DLD1 (cell line): ENCODE results near the gene CELA3A.
"Not testable (repeated sequence)": the region's sequence is repeated elsewhere in the genome, so short reads cannot be mapped to it uniquely, and the experiment has no call there.

Source experiments
- in situ Hi-C: cut with HindIII; loops from 2 replicates; pipeline ENCODE4 v1.10.0; 2017; ENCODE audit warnings: low sequenced_read_pairs

CELA3A gene, protein sequence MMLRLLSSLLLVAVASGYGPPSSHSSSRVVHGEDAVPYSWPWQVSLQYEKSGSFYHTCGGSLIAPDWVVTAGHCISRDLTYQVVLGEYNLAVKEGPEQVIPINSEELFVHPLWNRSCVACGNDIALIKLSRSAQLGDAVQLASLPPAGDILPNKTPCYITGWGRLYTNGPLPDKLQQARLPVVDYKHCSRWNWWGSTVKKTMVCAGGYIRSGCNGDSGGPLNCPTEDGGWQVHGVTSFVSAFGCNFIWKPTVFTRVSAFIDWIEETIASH

DNA sequence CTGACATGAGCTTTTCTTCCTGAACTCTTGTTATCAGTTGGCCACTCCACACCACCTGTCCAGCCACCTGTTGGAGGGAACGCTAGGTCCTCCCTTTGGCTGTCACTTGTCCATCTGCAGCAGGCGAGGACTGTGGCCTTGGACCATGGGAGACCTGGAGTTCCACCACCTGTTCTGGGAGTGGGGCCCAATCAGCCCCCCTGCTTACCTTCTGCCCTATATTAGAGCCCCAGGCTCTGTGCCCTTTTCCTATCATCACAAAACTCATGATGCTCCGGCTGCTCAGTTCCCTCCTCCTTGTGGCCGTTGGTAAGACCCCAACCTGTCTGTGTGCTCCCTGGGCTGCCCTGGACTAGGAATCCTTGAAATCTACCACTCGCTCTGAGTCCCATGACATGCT lies at the start of gene CELA3A:
Gene CELA3A, plus strand, starts transcription at position 249 of the 400 bp plus-strand sequence. Its CDS starts 18 bp downstream, at position 267.
- in situ Hi-C loops: no loop called here

DNA sequence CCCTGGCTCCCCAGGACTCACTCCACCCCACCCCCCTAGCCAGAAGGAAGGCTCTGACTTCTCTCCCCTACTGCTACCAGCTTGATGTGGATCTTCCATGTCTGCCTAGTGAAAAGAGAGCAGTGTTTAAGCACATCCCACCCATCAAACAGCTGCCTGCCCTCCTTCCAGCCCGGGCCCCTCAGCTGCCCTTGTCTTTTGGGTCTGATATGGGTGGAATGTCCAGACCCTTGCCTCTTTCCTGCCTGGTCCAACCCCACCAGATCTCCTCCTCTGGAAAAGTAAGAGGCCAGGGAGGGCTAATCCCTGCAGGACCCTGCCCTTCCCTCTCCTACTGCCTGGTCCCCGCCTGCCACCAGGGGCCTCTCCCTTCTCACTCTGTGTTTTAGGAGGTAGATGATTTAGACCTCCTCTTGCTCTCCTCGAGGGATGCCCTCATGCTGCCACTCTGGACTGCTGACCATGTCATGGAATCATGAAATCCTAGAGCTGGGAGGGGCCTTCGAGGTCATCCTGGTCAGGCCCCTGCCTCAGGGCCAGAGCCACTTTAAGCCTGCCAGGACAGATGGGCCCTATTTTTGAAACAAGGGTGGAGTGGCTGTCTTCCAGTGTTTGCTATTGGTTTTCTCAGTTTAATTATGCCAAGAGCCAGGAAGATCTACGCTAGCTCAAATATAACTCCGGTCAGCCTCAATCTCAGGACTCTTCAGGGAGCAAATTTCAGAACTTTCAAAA lies 48.5 kb upstream of the CELA3A start:
- in situ Hi-C loops: no loop called here

DNA sequence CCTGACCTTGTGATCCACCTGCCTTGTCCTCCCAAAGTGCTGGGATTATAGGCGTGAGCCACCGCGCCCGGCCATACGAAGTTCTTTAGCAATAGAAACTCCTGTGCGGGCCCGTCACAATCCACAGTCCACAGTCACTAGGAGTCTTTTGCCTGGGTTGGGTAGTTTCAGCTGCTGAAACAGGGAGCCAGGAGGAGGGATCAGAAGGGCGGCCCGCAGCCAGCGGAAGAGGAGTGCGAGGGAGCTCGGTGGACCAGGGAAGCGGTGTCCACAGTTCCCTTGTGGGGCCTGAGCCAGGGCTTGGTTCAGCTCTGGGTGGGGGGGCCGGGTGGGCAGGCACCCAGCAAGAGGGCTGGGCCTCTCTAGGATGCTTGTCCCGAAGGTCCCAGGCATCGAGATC lies 46.4 kb upstream of the CELA3A start:
- in situ Hi-C loops: no loop called here

DNA sequence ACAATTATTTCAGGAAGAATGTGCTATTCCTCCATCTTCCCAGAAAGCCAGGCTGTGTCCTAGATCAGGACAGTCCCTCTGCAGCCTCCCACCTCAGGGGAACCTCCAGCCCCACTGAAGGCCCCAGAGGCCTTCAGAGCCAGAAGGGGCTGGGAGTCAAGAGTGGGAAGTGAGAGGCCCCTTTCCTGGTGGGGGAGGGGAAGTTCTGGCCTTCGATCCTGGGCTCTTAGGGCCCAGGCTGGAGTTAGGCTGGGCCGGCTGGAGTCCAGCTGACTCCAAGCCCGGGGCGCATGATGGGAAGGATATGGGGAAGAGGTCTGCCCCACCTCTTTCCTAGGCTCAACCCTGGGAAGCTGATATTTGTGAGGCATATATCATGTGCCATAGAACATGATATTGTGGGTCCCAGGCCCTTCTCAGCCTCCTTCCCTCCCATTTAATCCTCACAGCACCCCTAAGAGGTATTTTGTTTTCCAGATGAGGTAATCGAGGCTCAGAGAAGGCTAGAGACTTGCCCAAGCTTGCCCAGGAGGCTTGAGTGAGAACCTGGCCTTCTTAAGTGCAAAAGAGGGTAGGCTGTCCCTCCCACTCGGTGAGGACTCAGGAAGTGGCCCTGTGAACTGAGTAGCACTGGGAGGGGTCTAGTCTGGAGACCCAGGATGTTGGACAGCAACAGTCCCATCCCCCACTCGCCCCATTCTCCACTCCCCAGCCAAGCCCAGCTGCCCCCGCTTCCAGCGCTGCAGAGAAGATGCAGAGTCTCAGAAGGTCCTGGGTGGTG lies 45.8 kb upstream of the CELA3A start:
- in situ Hi-C loops: no loop called here

DNA sequence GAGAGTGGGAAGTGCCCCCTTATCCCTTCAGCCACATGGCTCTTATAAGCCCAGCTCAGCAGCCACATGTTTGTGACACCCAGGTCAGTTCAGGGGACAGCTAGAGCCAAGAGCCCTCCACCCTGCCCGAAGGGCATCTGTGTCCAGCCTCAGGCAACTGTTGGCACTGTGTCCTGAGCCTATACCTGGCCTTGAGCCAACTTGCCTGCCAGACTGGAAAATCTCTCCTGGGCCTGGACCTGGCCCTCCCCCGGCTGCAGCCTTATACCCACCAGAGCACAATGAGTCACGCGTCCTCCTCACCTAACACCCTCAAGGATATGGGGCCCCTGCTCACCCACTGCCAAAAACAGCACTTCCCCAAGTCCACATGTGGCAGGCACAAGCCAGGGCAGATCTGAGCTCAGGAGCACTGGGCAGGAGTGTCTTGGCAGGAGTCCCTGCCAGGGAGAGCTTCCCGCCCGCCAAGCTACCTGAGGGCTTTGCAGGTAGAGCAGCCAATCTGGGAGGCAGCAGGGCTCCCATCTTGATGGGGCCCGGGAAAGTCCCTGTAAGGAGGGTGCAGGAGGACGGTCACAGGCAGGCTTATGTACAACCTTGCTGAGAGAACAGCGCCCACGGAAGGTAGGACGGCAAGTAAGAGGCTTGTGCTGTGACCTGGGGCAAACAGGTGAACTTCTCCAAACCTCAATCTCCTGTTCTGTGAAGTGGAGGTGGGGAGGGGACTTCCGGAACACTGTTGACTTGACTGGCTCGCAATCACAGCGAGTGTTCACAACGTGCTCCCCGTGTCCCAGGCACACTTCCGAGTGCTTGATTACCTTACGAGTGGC lies 44.5 kb upstream of the CELA3A start:
- in situ Hi-C loops: no loop called here

DNA sequence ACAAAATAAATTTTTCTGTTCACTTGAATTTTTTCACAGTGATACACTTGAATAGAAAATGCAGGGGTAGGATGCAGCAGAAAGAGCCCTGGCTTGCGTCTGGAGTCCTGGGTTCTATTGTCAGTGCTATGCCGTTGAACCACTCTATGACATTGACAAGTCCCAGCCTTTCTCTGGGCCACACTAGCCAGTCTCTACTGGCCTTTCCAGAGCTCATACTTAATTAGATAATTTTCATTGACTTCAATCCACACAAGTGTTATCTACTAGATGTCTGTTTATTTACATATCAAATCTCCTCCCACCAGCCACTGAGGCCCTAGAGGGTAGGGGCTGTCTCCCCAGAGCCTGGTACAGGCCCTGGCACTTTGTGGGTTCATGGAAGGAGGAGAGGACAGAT lies 40.1 kb upstream of the CELA3A start:
- in situ Hi-C loops: no loop called here

DNA sequence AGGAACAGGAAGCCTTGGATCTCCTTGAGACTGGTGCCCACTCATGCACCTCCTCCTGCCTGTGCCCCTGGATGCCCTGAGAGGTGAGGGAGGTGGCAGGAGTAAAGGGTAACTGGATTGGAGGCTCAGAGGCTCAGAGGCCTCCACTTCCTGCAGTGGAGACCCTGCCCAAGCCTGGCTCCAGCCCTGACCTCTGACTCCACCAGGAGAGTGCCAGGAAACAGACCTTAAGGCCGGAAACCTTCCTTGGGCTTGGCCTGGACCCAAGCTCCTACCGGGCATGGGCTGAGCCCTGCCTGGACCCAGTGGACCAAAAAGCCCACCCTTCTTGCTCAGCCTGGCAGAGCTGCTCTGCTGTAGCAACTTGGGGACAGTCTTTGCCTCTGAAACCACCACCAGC lies 39.7 kb upstream of the CELA3A start:
- in situ Hi-C loops: no loop called here

DNA sequence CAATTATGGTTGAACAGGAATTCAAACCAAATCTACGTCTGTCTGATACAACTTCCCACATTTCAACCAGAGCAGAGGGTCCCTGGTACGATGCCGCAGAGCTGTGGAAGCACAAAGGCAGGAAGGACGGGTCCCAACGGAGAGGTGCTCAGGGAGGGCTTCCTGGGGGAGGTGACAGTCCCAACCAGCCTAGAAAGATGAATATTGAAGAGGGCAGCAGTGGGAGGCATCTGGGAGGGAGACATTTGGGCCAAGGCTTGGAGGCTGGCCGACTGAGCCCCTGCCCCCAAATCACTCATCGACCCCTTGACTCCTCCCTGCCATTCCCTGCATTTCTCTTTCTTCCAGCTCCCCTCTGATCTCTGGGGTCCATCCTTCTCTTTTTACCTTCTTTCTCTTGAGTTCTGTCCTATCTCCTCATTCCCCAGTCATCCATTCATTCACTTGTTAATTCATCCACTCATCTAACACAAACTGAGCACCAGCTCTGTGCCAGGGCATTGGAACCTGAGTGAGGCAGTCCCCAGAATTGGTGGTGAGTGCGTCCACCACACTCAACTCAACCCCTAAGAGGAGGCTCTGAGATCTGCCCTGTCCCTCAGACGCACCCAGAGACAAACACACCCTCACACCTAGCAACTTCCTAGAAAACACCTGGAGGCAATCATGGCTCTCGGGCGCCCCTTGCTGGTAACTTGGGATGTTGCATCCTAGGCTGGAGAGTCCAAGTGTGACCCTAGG lies 37.8 kb upstream of the CELA3A start:
- in situ Hi-C loops: no loop called here

DNA sequence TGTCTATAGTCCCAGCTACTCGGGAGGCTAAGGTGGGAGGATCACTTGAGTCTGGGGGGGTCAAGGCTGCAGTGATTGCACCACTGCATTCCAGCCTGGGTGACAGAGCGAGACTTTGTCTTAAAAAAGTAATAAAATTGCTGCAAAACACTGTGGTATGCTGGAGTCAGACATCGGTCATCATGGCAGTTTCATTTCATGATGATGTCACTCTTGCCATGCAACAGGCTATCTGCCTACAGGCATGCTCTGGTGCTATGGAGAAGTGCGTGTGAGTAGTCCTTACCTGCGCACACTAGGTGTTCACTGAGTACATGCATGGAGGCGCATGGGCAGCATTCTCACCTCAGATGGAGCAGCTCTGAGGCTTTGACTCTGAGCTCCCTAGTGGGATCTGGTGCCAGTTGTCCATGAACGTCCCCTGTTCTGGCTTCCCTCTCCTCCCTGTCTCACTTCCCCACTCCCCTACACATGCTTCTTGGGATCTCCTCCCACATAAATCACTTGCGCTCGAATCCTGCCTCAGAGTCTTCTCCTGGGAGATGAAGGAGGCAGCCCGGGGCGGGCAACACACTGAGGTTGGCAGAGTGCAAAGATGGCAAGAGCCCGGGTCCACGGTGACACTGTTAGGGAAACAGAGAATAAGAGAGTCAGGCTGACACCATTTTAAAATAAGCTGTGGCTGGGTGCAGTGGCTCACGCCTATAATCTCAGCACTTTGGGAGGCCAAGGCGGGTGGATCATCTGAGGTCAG lies 35.0 kb upstream of the CELA3A start:
- in situ Hi-C loops: no loop called here

DNA sequence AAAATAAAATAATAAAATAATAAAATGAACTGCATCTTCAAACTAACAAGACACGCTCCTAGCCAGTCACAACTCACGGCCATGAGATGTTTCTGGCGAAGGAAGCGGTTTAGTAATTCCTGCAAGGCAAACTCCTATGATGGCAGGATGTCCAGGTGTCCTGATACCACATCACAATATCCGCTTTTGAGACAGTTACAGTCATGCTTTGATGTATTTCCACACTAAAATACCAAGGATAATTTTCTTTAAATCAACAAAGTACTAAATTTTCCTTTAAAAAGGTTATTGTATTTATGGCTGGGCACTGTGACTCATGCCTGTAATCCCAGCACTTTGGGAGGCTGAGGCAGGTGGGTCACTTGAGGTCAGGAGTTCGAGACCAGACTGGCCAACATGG lies 34.2 kb upstream of the CELA3A start:
- in situ Hi-C loops: not testable (repeated sequence)

DNA sequence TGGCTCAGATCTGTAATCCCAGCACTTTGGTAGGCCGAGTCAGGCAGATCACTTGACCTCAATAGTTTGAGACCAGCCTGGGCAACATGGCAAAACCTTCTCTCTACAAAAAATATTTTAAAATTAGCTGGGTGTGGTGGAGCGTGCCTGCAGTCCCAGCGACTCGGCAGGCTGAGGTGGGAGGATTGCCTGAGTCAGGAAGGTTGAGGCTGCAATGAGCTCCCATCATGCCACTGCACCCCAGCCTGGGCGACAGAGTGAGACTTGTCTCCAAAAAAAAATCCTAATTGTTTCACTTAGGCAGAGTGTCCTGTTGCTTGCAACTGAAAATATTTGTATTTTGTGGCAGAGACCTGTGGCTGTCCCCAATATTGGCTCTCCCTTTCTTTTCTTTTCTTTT lies 32.4 kb upstream of the CELA3A start:
- in situ Hi-C loops: not testable (repeated sequence)

DNA sequence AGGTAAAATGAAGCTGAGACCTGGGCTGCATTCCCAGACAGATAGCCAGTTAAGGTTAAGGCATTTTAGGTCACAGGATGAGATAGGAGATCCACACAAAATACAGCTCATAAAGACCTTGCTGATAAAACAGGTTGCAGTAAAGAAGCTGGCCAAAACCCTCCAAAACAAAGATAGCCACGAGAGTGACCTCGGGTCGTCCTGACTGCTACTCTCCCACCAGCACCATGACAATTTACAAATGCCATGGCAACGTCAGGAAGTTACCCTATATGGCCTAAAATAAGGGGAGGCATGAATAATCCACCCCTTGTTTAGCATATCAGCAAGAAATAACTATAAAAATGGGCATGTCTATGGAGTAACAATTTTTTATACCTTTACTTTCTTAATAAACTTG lies 30.9 kb upstream of the CELA3A start:
- in situ Hi-C loops: not testable (repeated sequence)

DNA sequence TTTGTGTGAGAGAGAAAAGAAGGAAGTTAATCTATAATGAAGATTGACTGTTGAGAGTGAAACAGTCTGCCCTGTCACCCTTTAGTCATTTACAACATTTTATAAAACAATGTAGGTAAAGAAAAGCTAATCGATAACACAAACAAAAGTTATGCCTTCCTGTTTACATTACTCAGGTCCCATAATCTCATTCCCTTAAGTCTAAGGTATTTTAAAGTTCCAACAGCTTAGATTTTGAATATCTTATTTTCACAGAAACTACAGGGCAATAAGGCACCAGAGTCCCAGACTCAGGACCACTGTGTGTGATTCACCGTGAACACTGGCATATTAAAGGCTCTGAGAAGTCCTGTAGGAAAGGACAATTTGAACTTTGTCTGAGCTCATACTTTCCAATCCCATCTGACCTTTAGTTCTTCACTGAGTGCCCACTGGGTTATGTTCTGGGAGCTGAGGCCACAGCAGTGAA lies 28.4 kb upstream of the CELA3A start:
- in situ Hi-C loops: not testable (repeated sequence)

DNA sequence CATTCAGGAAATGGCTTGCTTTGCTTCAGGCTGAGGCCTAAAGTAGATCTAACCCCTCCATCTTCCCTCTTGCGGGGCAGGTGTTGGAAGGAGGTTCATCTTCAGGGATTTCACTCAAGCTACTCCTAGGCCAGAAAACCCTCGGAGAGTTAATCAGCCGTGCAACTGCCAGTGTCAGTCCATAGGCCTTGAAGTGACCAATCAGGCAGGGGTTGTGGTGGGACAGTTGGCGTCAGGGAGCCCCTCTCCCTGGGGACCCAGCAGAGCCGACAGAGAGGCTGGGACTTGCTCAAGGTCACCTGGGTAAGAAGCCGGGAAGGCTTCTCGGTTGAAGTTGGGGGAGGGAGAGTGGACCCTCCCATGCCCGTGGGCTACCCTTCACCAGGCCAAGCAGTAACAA lies 27.5 kb upstream of the CELA3A start:
- in situ Hi-C loops: not testable (repeated sequence)

DNA sequence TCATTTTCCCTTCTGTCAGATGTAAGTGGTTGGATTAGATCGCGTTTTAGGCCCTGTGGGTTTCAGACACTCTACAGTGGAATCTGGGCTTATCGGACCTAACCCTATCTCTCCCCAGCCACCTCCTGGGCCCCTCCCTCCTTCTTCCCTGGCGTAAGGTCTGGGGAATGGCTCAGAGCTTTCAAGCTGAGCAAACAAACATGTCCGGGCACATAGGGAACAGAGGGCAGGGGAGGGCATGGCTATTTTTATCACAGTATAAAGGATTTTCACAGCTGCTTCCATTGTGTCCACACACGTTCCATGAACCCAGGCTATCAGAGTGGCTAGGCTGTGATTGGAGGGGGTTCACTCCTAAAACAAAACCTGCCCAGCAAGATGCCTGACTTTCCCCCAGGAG lies 26.8 kb upstream of the CELA3A start:
- in situ Hi-C loops: not testable (repeated sequence)

DNA sequence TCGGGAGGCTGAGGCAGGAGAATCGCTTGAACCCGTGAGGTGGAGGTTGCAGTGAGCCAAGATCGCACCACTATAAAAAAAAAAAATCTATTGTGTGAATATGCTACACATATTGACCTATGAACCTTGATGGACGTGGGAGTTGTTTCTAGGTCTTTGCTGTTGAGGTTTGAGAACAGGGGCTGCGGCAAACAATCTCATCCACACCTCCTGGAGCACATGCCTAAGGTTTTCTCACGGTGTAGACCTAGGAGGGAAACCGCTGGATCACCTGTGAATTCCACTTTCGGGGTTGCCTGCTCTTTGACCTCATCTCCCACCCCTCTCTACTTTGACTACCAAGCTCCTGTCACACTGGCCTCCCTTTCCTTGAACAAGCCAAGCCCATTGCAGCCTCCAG lies 26.2 kb upstream of the CELA3A start:
- in situ Hi-C loops: not testable (repeated sequence)

DNA sequence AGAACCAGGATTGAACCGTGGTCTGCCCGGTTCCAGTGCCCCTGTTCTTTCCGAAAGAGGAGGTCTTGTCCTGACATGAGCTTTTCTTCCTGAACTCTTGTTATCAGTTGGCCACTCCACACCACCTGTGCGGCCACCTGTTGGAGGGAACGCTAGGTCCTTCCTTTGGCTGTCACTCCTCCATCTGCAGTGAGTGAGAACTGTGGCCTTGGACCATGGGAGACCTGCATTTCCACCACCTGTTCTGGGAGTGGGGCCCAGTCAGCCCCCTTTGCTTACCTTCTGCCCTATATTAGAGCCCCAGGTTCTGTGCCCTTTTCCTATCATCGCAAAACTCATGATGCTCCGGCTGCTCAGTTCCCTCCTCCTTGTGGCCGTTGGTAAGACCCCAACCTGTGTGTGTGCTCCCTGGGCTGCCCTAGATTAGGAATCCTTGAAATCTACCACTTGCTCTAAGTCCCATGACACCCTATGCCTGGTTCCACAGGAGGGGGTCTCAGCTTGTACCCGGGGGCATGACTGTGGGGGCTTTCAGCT lies 24.7 kb upstream of the CELA3A start, which contains the start of gene CELA3B:
Gene CELA3B, plus strand, starts transcription at position 320 of the 537 bp plus-strand sequence. Its CDS starts 18 bp downstream, at position 338.
- in situ Hi-C loops: not testable (repeated sequence)

DNA sequence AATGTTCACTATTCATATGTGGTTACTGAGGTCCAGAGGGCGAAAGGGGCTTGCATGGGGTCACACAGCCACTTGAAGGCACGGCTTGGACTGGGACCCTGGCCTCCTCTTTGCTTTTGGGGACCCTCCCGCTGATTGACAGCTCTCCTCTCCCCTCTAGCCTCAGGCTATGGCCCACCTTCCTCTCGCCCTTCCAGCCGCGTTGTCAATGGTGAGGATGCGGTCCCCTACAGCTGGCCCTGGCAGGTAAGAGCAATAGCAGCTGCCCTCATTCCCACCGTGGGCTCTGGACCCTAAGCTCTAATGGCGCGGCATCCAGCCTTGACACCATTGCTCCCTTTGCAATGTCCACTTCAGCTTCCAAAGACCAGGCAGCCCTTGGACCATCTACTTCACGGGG lies 23.2 kb upstream of the CELA3A start:
- in situ Hi-C loops: not testable (repeated sequence)
